GM23338 (cell line): ENCODE results near the gene VSIG4. TPM values are rescaled to one million over a fixed set of nuclear protein-coding genes. Genes with fewer than 3 reads are reported as not detected.

Experiments
- ATAC-seq: fragments of 200-7000 bp; cut with Tn5 transposase; 3 replicates; pipeline ENCODE4 v1.9.1; 2020
- DNase-seq: peaks from one replicate; pipeline ENCODE4 v3.0.0-alpha.2; 2015; ENCODE audit warnings: low spot score
- H2AFZ ChIP-seq: fragments of 200-600 bp; sonication (generic); 2 replicates; pipeline ENCODE4 v1.8.0; 2016; ENCODE audit warnings: antibody characterized with exemption, mild to moderate bottlenecking, moderate library complexity
- H3F3A ChIP-seq: fragments of 200-600 bp; sonication (generic); replicated peaks from 2 replicates; pipeline ENCODE4 v1.8.0; 2017; ENCODE audit warnings: antibody characterized with exemption, mixed run types, low read depth
- H3K27ac ChIP-seq: fragments of 200-600 bp; sonication (generic); 2 replicates; pipeline ENCODE4 v1.6.1; 2016; ENCODE audit warnings: low read depth
- H3K27me3 ChIP-seq: fragments of 200-600 bp; sonication (generic); 2 replicates; pipeline ENCODE4 v1.8.0; 2016; ENCODE audit warnings: mild to moderate bottlenecking, mixed run types, moderate library complexity; ENCODE audit not compliant: insufficient read depth
- H3K36me3 ChIP-seq: fragments of 200-600 bp; sonication (generic); 2 replicates; pipeline ENCODE4 v1.8.0; 2016; ENCODE audit warnings: mild to moderate bottlenecking; ENCODE audit not compliant: insufficient read depth
- H3K4me1 ChIP-seq: fragments of 200-600 bp; sonication (generic); 2 replicates; pipeline ENCODE4 v1.8.0; 2016; ENCODE audit warnings: mild to moderate bottlenecking, moderate library complexity; ENCODE audit not compliant: insufficient read depth
- H3K4me2 ChIP-seq: fragments of 200-600 bp; sonication (generic); 2 replicates; pipeline ENCODE4 v1.7.1; 2017; ENCODE audit warnings: mixed run types
- H3K4me3 ChIP-seq: fragments of 200-600 bp; sonication (generic); 2 replicates; pipeline ENCODE4 v1.6.1; 2016; ENCODE audit warnings: mixed run types
- H3K79me2 ChIP-seq: fragments of 200-600 bp; sonication (generic); replicated peaks from 2 replicates; pipeline ENCODE4 v1.8.0; 2017; ENCODE audit warnings: mild to moderate bottlenecking; ENCODE audit not compliant: insufficient read depth
- H3K9me2 ChIP-seq: fragments of 200-600 bp; sonication (generic); 2 replicates; pipeline ENCODE4 v1.8.0; 2017; ENCODE audit not compliant: insufficient read depth
- H4K20me1 ChIP-seq: fragments of 200-600 bp; sonication (generic); replicated peaks from 2 replicates; pipeline ENCODE4 v1.8.0; 2017; ENCODE audit warnings: mild to moderate bottlenecking; ENCODE audit not compliant: insufficient read depth
- H3K27ac Mint-ChIP-seq: 2 replicates; pipeline ENCODE4 v1.8.0; 2020; ENCODE audit warnings: inconsistent platforms, mild to moderate bottlenecking, moderate library complexity, mixed read lengths
- H3K27me3 Mint-ChIP-seq: 3 replicates; pipeline ENCODE4 v1.8.0; 2022; ENCODE audit warnings: low read depth, mild to moderate bottlenecking, moderate library complexity, mixed read lengths, inconsistent platforms; ENCODE audit not compliant: insufficient read depth, poor library complexity
- H3K36me3 Mint-ChIP-seq: 3 replicates; pipeline ENCODE4 v1.8.0; 2021; ENCODE audit warnings: low read depth, mild to moderate bottlenecking, inconsistent platforms, moderate library complexity, mixed read lengths
- H3K4me1 Mint-ChIP-seq: 3 replicates; pipeline ENCODE4 v1.8.0; 2020; ENCODE audit warnings: mild to moderate bottlenecking, inconsistent platforms, mixed read lengths
- H3K4me3 Mint-ChIP-seq: 3 replicates; pipeline ENCODE4 v1.8.0; 2021; ENCODE audit warnings: moderate library complexity, mild to moderate bottlenecking, inconsistent platforms, mixed read lengths
- H3K9me3 Mint-ChIP-seq: 3 replicates; pipeline ENCODE4 v1.8.0; 2020; ENCODE audit warnings: moderate library complexity, mild to moderate bottlenecking, inconsistent platforms, mixed read lengths
- CREB1 ChIP-seq: fragments of 250-450 bp; sonication (Bioruptor Pico); IDR thresholded peaks from 2 replicates; pipeline ENCODE4 v1.5.0; 2020; ENCODE audit warnings: low read depth, mild to moderate bottlenecking, moderate library complexity
- ETS1 ChIP-seq: IDR thresholded peaks from 2 replicates; pipeline ENCODE4 v1.6.1; 2016; ENCODE audit warnings: antibody characterized with exemption
- EZH2 ChIP-seq: fragments of 200-600 bp; sonication (generic); IDR thresholded peaks from one replicate; pipeline ENCODE4 v1.8.0; 2017; ENCODE audit warnings: antibody characterized with exemption, mild to moderate bottlenecking, low read depth; ENCODE audit not compliant: unreplicated experiment
- EZH2phosphoT487 ChIP-seq: fragments of 200-600 bp; sonication (generic); IDR thresholded peaks from one replicate; pipeline ENCODE4 v1.8.1; 2018; ENCODE audit warnings: antibody characterized with exemption; ENCODE audit not compliant: unreplicated experiment
- NANOG ChIP-seq: IDR thresholded peaks from 2 replicates; pipeline ENCODE4 v1.6.1; 2016; ENCODE audit warnings: antibody characterized with exemption, borderline replicate concordance
- POLR2AphosphoS5 ChIP-seq: IDR thresholded peaks from 2 replicates; pipeline ENCODE4 v1.6.1; 2016; ENCODE audit warnings: antibody characterized with exemption, low read depth
- REST ChIP-seq: IDR thresholded peaks from one replicate; pipeline ENCODE4 v1.6.1; 2018; ENCODE audit warnings: antibody characterized with exemption; ENCODE audit not compliant: unreplicated experiment
- STAT1 ChIP-seq: IDR thresholded peaks from one replicate; pipeline ENCODE4 v1.6.1; 2016; ENCODE audit warnings: antibody characterized with exemption; ENCODE audit not compliant: unreplicated experiment
- ZNF114 ChIP-seq: fragments of 250-450 bp; sonication (Bioruptor Pico); IDR thresholded peaks from 2 replicates; pipeline ENCODE4 v1.5.0; 2020; ENCODE audit warnings: mild to moderate bottlenecking, moderate library complexity
- ZNF331 ChIP-seq: fragments of 250-450 bp; sonication (Bioruptor Pico); IDR thresholded peaks from 2 replicates; pipeline ENCODE4 v1.5.0; 2020; ENCODE audit warnings: low read depth, mild to moderate bottlenecking, moderate library complexity
- ZNF462 ChIP-seq: fragments of 250-450 bp; sonication (Bioruptor Pico); IDR thresholded peaks from 2 replicates; pipeline ENCODE4 v1.5.0; 2020; ENCODE audit warnings: mild to moderate bottlenecking, moderate library complexity
- polyA plus RNA-seq: library from polyadenylated mRNA; unstranded; fragments of >200 nt; fragmentation: Nextera tagmentation; extraction: Ambion mirVana; gene quantifications from 2 replicates; pipeline ENCODE4 v1.2.1, GENCODE V29; 2016
- total RNA-seq: library from RNA; depleted of rRNA; stranded (reverse); fragments of >200 nt; shearing (Covaris generic); gene quantifications from 2 replicates; pipeline ENCODE4 v1.2.3, GENCODE V29; 2014

VSIG4 gene
- total and polyA plus RNA-seq, 2 experiments from 2014 or later = not detected

GRCh38 chrX:65993332-65993731, 46.5 kb downstream of the VSIG4 start (continued):
- no peak for TF ChIP-seq REST
- no peak for TF ChIP-seq STAT1
- TF ChIP-seq EZH2 = no peak
- TF ChIP-seq CREB1 = no peak
- TF ChIP-seq EZH2phosphoT487 = no peak
- no peak for TF ChIP-seq ZNF114 (CRISPR knock-in tag)
- TF ChIP-seq POLR2AphosphoS5 = no peak
- TF ChIP-seq NANOG = no peak
- TF ChIP-seq ZNF331 (CRISPR knock-in tag) = no peak
- TF ChIP-seq ETS1 = no peak

- Mint-ChIP-seq H3K27me3 (no peaks in the 10 kb centered on the region), H3K4me3 (no peak overlapping the region), H3K4me1 (peaks cover 4% of the 10 kb centered on the region; the same call in 1 of the 3 replicates), H3K27ac (no peak overlapping the region), H3K9me3 (no peaks in the 10 kb centered on the region), H3K36me3 (no peaks in the 10 kb centered on the region)
- Histone ChIP-seq H3K27ac (no peak overlapping the region), H2AFZ (no peak overlapping the region), H4K20me1 (no peaks in the 10 kb centered on the region), H3K27me3 (no peaks in the 10 kb centered on the region), H3K4me2 (no peak overlapping the region), H3K4me3 (no peak overlapping the region), H3K4me1 (no peaks in the 10 kb centered on the region), H3K36me3 (no peaks in the 10 kb centered on the region), H3K9me2 (no peaks in the 10 kb centered on the region), H3F3A (no peaks in the 10 kb centered on the region), H3K79me2 (no peaks in the 10 kb centered on the region)
- ATAC-seq (no peak), DNase-seq (no peak)
- TF ChIP-seq ZNF462 (CRISPR knock-in tag) (no peak), EZH2phosphoT487 (no peak), REST (no peak), ZNF331 (CRISPR knock-in tag) (no peak), NANOG (no peak)
Measured at GRCh38 chrX:65990702-65991101, 49.2 kb downstream of the VSIG4 start.
